KMS-11 (cell line): Measurements from ENCODE around the gene SLC25A21.
"Not testable (repeated sequence)": the region's sequence is repeated elsewhere in the genome, so short reads cannot be mapped to it uniquely, and the experiment has no call there.

Experiments used
- H2AFZ ChIP-seq: fragments of 200-600 bp; sonication (generic); 2 replicates; pipeline ENCODE4 v1.6.1; 2016; ENCODE audit warnings: antibody characterized with exemption, mixed run types, low read depth
- H3K27ac ChIP-seq: fragments of 200-600 bp; sonication (generic); 2 replicates; pipeline ENCODE4 v1.6.1; 2016; ENCODE audit warnings: mild to moderate bottlenecking, mixed run types
- H3K27me3 ChIP-seq: fragments of 200-600 bp; sonication (generic); 2 replicates; pipeline ENCODE4 v1.6.1; 2017; ENCODE audit warnings: mild to moderate bottlenecking, low read depth, mixed run types, moderate library complexity; ENCODE audit not compliant: insufficient read depth
- H3K36me3 ChIP-seq: fragments of 200-600 bp; sonication (generic); 2 replicates; pipeline ENCODE4 v1.6.1; 2017; ENCODE audit warnings: mild to moderate bottlenecking, mixed run types; ENCODE audit not compliant: insufficient read depth
- H3K4me1 ChIP-seq: fragments of 200-600 bp; sonication (generic); 2 replicates; pipeline ENCODE4 v1.6.1; 2016; ENCODE audit warnings: mild to moderate bottlenecking, low read depth, mixed run types; ENCODE audit not compliant: poor library complexity, severe bottlenecking
- H3K4me2 ChIP-seq: fragments of 200-600 bp; sonication (generic); 2 replicates; pipeline ENCODE4 v1.7.0; 2016; ENCODE audit warnings: mild to moderate bottlenecking, mixed run types
- H3K4me3 ChIP-seq: fragments of 200-600 bp; sonication (generic); IDR thresholded peaks from 2 replicates; pipeline ENCODE4 v1.6.1; 2017; ENCODE audit warnings: low read depth, low read length, mixed read lengths; ENCODE audit not compliant: insufficient read depth
- H3K79me2 ChIP-seq: fragments of 200-600 bp; sonication (generic); 2 replicates; pipeline ENCODE4 v1.6.1; 2016; ENCODE audit warnings: low read depth, mixed run types; ENCODE audit not compliant: insufficient read depth
- H3K9ac ChIP-seq: fragments of 200-600 bp; sonication (generic); 2 replicates; pipeline ENCODE4 v1.6.1; 2016; ENCODE audit warnings: mild to moderate bottlenecking, mixed run types
- H4K20me1 ChIP-seq: fragments of 200-600 bp; sonication (generic); 2 replicates; pipeline ENCODE4 v1.6.1; 2016; ENCODE audit warnings: mild to moderate bottlenecking, mixed run types; ENCODE audit not compliant: insufficient read depth
- CTCF ChIP-seq: fragments of 200-600 bp; sonication (generic); conservative IDR thresholded peaks from 2 replicates; pipeline ENCODE4 v1.6.1; 2017; ENCODE audit warnings: low read depth, mild to moderate bottlenecking, antibody characterized with exemption, low read length, moderate library complexity, mixed read lengths

SLC25A21 gene

DNA sequence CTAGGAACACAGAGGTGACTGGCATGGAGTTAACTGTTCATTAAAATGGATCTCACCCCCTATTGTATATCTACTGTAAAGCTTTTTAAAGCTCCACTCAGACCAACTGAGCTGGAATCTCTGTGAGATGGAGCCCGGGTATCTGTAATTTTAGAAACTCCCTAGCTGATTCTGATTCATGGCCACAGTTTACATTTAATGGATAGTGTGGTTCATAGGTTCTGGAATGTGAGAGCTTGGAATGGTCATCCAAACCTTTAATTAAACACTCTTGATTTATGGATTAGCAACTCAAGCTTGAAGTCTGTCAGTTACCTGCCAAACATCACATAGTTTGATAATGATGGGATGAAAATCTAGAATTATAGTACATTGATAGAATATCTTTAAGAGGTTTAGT, 183.8 kb downstream of the SLC25A21 start:
- H3K36me3 ChIP-seq: no peaks in the 10 kb centered on the region
- no peak for TF ChIP-seq CTCF
- H3K4me1 ChIP-seq: no peaks in the 10 kb centered on the region

GRCh38 chr14:36986407-36986806, 186.0 kb downstream of the SLC25A21 start:
- Histone ChIP-seq H3K79me2 (no peaks in the 10 kb centered on the region), H3K4me1 (no peaks in the 10 kb centered on the region), H3K36me3 (no peaks in the 10 kb centered on the region), H3K4me2 (no peak overlapping the region), H2AFZ (no peak overlapping the region), H4K20me1 (no peaks in the 10 kb centered on the region), H3K9ac (no peak overlapping the region), H3K4me3 (no peak overlapping the region), H3K27ac (no peak overlapping the region), H3K27me3 (no peaks in the 10 kb centered on the region)
- TF ChIP-seq CTCF: no peak

More for the DNA sequence above, 183.8 kb downstream of the SLC25A21 start:
- no peak overlapping the region for H3K4me2 ChIP-seq
- H3K27ac ChIP-seq: no peak overlapping the region
- no peaks in the 10 kb centered on the region for H3K27me3 ChIP-seq
- H3K9ac ChIP-seq: no peak overlapping the region
- no peak overlapping the region for H3K4me3 ChIP-seq
- no peaks in the 10 kb centered on the region for H4K20me1 ChIP-seq
- no peaks in the 10 kb centered on the region for H3K79me2 ChIP-seq
- H2AFZ ChIP-seq: no peak overlapping the region

DNA sequence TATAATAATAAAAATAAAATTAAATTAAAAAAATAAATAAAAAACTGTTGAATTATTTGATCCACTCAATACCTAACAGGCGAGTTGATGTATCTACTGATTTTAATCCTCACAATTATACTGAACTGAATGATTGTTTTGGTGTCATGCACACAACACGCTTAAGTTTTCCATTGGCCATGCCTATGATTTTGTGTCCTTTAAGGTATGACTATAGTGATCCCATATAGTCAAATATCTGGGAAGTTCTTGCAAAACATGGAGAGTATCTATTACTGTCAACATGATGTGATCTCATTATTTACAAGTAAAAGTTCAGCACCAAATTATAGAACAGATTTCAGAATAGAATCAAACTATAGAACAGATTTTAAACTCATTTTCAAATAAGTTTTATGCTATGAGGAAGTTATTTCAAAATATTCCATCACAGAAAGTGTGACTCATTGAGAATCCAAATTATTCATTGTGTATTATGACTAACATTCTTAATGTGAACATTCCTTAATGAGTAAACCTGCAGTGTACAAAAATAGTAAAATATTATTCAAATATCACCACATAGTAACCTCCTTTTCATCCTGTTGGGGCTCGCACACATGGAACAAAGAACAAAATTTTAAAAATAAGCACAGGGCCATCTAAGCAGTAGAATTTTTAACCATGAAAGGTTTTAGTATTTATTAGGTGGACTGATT, 190.4 kb downstream of the SLC25A21 start:
- H3K27ac ChIP-seq: no peak overlapping the region
- no peak overlapping the region for H2AFZ ChIP-seq
- no peaks in the 10 kb centered on the region for H3K79me2 ChIP-seq
- H4K20me1 ChIP-seq: no peaks in the 10 kb centered on the region
- no peaks in the 10 kb centered on the region for H3K36me3 ChIP-seq
- H3K27me3 ChIP-seq: no peaks in the 10 kb centered on the region
- no peak overlapping the region for H3K4me2 ChIP-seq
- H3K4me1 ChIP-seq: no peaks in the 10 kb centered on the region
- no peak overlapping the region for H3K9ac ChIP-seq
- TF ChIP-seq CTCF: no peak
- H3K4me3 ChIP-seq: no peak overlapping the region

GRCh38 chr14:36980413-36980812, 192.0 kb downstream of the SLC25A21 start:
- H2AFZ ChIP-seq, H3K27me3 ChIP-seq, H3K79me2 ChIP-seq, H4K20me1 ChIP-seq, H3K4me2 ChIP-seq, H3K9ac ChIP-seq, H3K36me3 ChIP-seq, H3K27ac ChIP-seq, H3K4me3 ChIP-seq, H3K4me1 ChIP-seq: not testable (repeated sequence)

DNA sequence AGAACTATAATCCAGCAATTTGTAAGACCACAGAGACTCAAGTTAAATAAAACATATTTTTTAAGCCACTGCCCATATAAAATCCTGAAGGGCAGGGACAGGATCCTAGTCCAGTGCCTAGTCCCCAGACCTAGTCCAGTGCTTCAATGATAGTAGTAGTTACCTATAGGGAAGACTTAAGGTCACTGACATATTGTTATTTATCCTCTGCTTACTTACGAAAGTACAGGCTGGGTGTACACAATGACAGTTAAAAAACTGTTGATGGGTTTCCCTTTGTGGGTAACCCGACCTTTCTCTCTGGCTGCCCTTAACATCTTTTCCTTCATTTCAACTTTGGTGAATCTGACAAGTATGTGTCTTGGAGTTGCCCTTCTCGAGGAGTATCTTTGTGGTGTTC, 192.5 kb downstream of the SLC25A21 start:
- Histone ChIP-seq H3K9ac (no peak overlapping the region), H3K27ac (no peak overlapping the region), H2AFZ (no peak overlapping the region), H3K27me3 (no peaks in the 10 kb centered on the region), H3K4me3 (no peak overlapping the region), H3K79me2 (no peaks in the 10 kb centered on the region), H3K4me2 (no peak overlapping the region), H3K4me1 (no peaks in the 10 kb centered on the region), H4K20me1 (no peaks in the 10 kb centered on the region), H3K36me3 (no peaks in the 10 kb centered on the region)
- no peak for TF ChIP-seq CTCF
